GM21390 (cell line): Measurements from ENCODE around the gene B3GNT8.
"Not testable (repeated sequence)": the region's sequence is repeated elsewhere in the genome, so short reads cannot be mapped to it uniquely, and the experiment has no call there.

Source experiments
- ATAC-seq: cut with Tn5 transposase; IDR thresholded peaks from one replicate; pipeline ENCODE4 v1.9.1; 2021; ENCODE audit not compliant: unreplicated experiment

Gene B3GNT8

GRCh38 chr19:41395355-41395754 lies 31.8 kb downstream of the B3GNT8 start:
- no peak for ATAC-seq

- no peak for ATAC-seq
These were observed 34.4 kb downstream of the B3GNT8 start for GRCh38 chr19:41392775-41393174.

- no peak for ATAC-seq
These were observed 35.6 kb downstream of the B3GNT8 start for GRCh38 chr19:41391618-41392017.

- ATAC-seq = no peak
These were observed 40.7 kb downstream of the B3GNT8 start for GRCh38 chr19:41386442-41386841.

GRCh38 chr19:41384351-41384750 lies 42.8 kb downstream of the B3GNT8 start:
- no peak for ATAC-seq

- ATAC-seq = not testable (repeated sequence)
These were observed 45.6 kb downstream of the B3GNT8 start for GRCh38 chr19:41381536-41381935.

- ATAC-seq = no peak
These were observed 49.0 kb downstream of the B3GNT8 start for GRCh38 chr19:41377977-41378709.

GRCh38 chr19:41376998-41377365 lies 50.2 kb downstream of the B3GNT8 start:
- no peak for ATAC-seq

GRCh38 chr19:41376241-41376997 lies 50.8 kb downstream of the B3GNT8 start, which contains the start of gene TMEM91:
TSS of gene TMEM91 (plus strand) at chr19:41376533. CDS start at chr19:41378310, 1,777 bp downstream.
- no peak for ATAC-seq
